CD4-positive, alpha-beta memory T cell (primary cell): ENCODE data around the gene COL13A1. TPM values are rescaled to one million over a fixed set of nuclear protein-coding genes. Genes with fewer than 3 reads are reported as not detected.

Experiments used
- CTCF ChIA-PET: fragments of 350-600 bp; sonication (Branson Sonifier 250); formaldehyde crosslinking; loops from one replicate; lab custom pipeline; 2021; ENCODE audit warnings: inconsistent platforms; ENCODE audit not compliant: partially characterized antibody; lab: Charles Lee
- POLR2A ChIA-PET: fragments of 350-600 bp; sonication (Branson Sonifier 250); formaldehyde crosslinking; loops from one replicate; lab custom pipeline; 2021; ENCODE audit not compliant: partially characterized antibody; lab: Charles Lee
- DNase-seq, 5 donors: peaks; one replicate each; pipeline versions ENCODE4 v3.0.0 to v3.0.0-alpha.2; 2020 to 2022; ENCODE audit warnings: mixed read lengths in 1 of 5
- H3K27ac ChIP-seq: one replicate; pipeline ENCODE4 v1.7.0; 2013; ENCODE audit warnings: low read depth, low read length
- H3K27me3 ChIP-seq: 2 replicates; pipeline ENCODE4 v1.7.0; 2013; ENCODE audit warnings: mild to moderate bottlenecking, low read length, moderate library complexity; ENCODE audit not compliant: insufficient read depth
- H3K36me3 ChIP-seq: 2 replicates; pipeline ENCODE4 v1.7.0; 2013; ENCODE audit warnings: mild to moderate bottlenecking, low read length, moderate library complexity; ENCODE audit not compliant: insufficient read depth
- H3K4me1 ChIP-seq: 2 replicates; pipeline ENCODE4 v1.7.0; 2013; ENCODE audit warnings: mild to moderate bottlenecking, low read length, moderate library complexity; ENCODE audit not compliant: insufficient read depth
- H3K4me3 ChIP-seq, 2 donors: one replicate each; pipeline ENCODE4 v1.7.0; 2013; ENCODE audit warnings: low read length in 2 of 2, mild to moderate bottlenecking in 1 of 2
- H3K9me3 ChIP-seq, 2 donors: one replicate each; pipeline ENCODE4 v1.7.0; 2013; ENCODE audit warnings: low read length in 2 of 2, control low read depth in 1 of 2; ENCODE audit not compliant: control insufficient read depth in 1 of 2
- H3K27ac Mint-ChIP-seq, 7 donors: one replicate each; pipeline ENCODE4 v1.8.0; 2020 to 2021; ENCODE audit warnings: mixed read lengths in 7 of 7, mild to moderate bottlenecking in 6 of 7, inconsistent platforms in 3 of 7, moderate library complexity in 3 of 7
- H3K27me3 Mint-ChIP-seq, 2 donors: one replicate each; pipeline ENCODE4 v1.8.0; 2020 to 2021; ENCODE audit warnings: mixed read lengths in 2 of 2
- H3K36me3 Mint-ChIP-seq, 2 donors: one replicate each; pipeline ENCODE4 v1.8.0; 2020 to 2021; ENCODE audit warnings: mixed read lengths in 2 of 2, inconsistent platforms in 1 of 2, mild to moderate bottlenecking in 1 of 2
- H3K4me1 Mint-ChIP-seq, 4 donors: one replicate each; pipeline ENCODE4 v1.8.0; 2020 to 2021; ENCODE audit warnings: mixed read lengths in 4 of 4, mild to moderate bottlenecking in 1 of 4
- H3K4me3 Mint-ChIP-seq, 8 donors: one replicate each; pipeline ENCODE4 v1.8.0; 2020 to 2021; ENCODE audit warnings: mixed read lengths in 8 of 8, mild to moderate bottlenecking in 7 of 8, moderate library complexity in 6 of 8, inconsistent platforms in 3 of 8
- H3K9me3 Mint-ChIP-seq, 8 donors: one replicate each; pipeline ENCODE4 v1.8.0; 2020 to 2021; ENCODE audit warnings: mixed read lengths in 8 of 8, mild to moderate bottlenecking in 5 of 8, inconsistent platforms in 3 of 8, moderate library complexity in 1 of 8
- intact Hi-C: fragments of 100-400 bp; cut with micrococcal nuclease; formaldehyde crosslinking; loops from one replicate; pipeline ENCODE4 v1.15.1; 2023
- polyA plus RNA-seq, 2 donors: library from polyadenylated mRNA; unstranded; fragments of 300-500 nt; fragmentation: Illumina TruSeq; gene quantifications; one replicate each; pipeline ENCODE4 v1.2.3, GENCODE V29; 2021
- total RNA-seq, 2 experiments: library from RNA; stranded (reverse); gene quantifications; one replicate each; pipeline ENCODE4 v1.2.3, GENCODE V29; 2021

The COL13A1 gene
- total and polyA plus RNA-seq, 4 experiments from 2014 or later: not detected

GRCh38 chr10:69801094-69801433, 642 bp upstream of the COL13A1 start:
- peaks cover 28 to 52% of the 10 kb centered on the region in 2 donors for H3K27me3 Mint-ChIP-seq
- peaks cover 2 to 16% (median 9%) of the 10 kb centered on the region in 4 donors for H3K4me1 Mint-ChIP-seq
- Histone ChIP-seq H3K4me1 (peaks cover 10% of the 10 kb centered on the region), H3K9me3 (no peaks in the 10 kb centered on the region), H3K27me3 (peaks cover 20% of the 10 kb centered on the region), H3K27ac (no peak overlapping the region), H3K36me3 (no peaks in the 10 kb centered on the region), H3K4me3 (no peak overlapping the region)
- no peaks in the 10 kb centered on the region for H3K36me3 Mint-ChIP-seq
- H3K9me3 Mint-ChIP-seq: peaks cover 0 to 5% (median 0%) of the 10 kb centered on the region in 8 donors
- peak overlapping the region in 1 of 7 donors; percentile 55 for H3K27ac Mint-ChIP-seq
- POLR2A ChIA-PET: no interaction called here
- CTCF ChIA-PET: interaction anchor here (1.0 kb wide), 1 partner anchor 11 kb away, joined by 3 read pairs; no protein-coding TSS in a partner anchor
- peak overlapping the region in 5 of 8 donors; percentile 59 to 74 (median 62) for H3K4me3 Mint-ChIP-seq
- peak in 1 of 5 donors; percentile 4 for DNase-seq
- intact Hi-C loops: loop anchor here (2.0 kb wide), 1 partner anchor 286 kb away; no protein-coding TSS in a partner anchor

DNA sequence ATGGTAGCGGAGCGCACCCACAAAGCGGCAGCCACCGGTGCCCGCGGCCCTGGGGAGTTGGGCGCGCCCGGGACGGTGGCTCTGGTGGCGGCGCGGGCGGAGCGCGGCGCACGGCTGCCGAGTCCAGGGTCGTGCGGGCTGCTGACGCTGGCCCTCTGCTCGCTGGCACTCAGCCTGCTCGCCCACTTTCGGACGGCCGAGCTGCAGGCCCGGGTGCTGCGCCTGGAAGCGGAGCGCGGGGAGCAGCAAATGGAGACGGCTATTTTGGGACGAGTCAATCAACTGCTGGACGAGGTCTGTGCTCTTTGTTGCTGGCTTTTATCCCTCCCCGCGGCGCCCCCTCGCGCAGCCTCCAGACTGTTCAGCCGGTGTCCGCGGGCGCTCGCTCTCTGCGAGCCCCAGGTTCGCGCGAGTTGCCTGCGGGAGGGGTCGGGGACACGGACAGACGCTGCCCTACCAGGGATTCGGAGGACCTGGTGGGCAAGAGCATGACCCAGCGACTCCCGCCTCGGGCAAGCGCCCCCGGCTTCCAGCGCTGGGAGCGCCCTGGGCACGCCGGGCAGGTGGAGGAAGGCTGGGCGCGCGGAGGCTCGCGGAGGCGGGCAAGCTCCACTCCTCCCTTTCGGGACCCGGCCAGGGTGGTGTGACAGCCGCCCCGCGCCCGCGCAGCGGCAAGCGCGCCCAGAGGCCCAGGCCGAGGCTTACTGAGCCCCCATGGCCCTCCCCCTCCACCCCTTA, 887 bp downstream of the COL13A1 start:
- no peaks in the 10 kb centered on the region for H3K9me3 Mint-ChIP-seq
- H3K4me3 ChIP-seq: no peak overlapping the region
- H3K4me3 Mint-ChIP-seq: no peak overlapping the region
- H3K27me3 Mint-ChIP-seq: peaks cover 28 to 44% of the 10 kb centered on the region in 2 donors
- H3K4me1 ChIP-seq: peaks cover 10% of the 10 kb centered on the region
- no peak overlapping the region for H3K27ac ChIP-seq
- no peaks in the 10 kb centered on the region for H3K36me3 ChIP-seq
- intact Hi-C loops: no loop called here
- peaks cover 20% of the 10 kb centered on the region for H3K27me3 ChIP-seq
- H3K4me1 Mint-ChIP-seq: peaks cover 2 to 16% (median 9%) of the 10 kb centered on the region in 4 donors
- H3K27ac Mint-ChIP-seq: no peak overlapping the region
- H3K9me3 ChIP-seq: no peaks in the 10 kb centered on the region
- DNase-seq: no peak
- CTCF ChIA-PET: no interaction called here
- POLR2A ChIA-PET: no interaction called here
- no peaks in the 10 kb centered on the region for H3K36me3 Mint-ChIP-seq

- DNase-seq: no peak
- H3K9me3 Mint-ChIP-seq: no peaks in the 10 kb centered on the region
- peaks cover 2 to 12% (median 8%) of the 10 kb centered on the region in 4 donors for H3K4me1 Mint-ChIP-seq
- H3K27ac ChIP-seq: no peak overlapping the region
- no peaks in the 10 kb centered on the region for H3K36me3 Mint-ChIP-seq
- H3K4me1 ChIP-seq: peaks cover 10% of the 10 kb centered on the region
- intact Hi-C loops: no loop called here
- no peaks in the 10 kb centered on the region for H3K9me3 ChIP-seq
- POLR2A ChIA-PET: no interaction called here
- H3K27me3 Mint-ChIP-seq: peaks cover 23 to 33% of the 10 kb centered on the region in 2 donors
- H3K27ac Mint-ChIP-seq: no peak overlapping the region
- peaks cover 20% of the 10 kb centered on the region for H3K27me3 ChIP-seq
- H3K4me3 ChIP-seq: no peak overlapping the region
- H3K36me3 ChIP-seq: no peaks in the 10 kb centered on the region
- CTCF ChIA-PET: no interaction called here
- peak overlapping the region in 1 of 8 donors; percentile 59 for H3K4me3 Mint-ChIP-seq
These were observed 2.1 kb downstream of the COL13A1 start for GRCh38 chr10:69803809-69804208.

DNA sequence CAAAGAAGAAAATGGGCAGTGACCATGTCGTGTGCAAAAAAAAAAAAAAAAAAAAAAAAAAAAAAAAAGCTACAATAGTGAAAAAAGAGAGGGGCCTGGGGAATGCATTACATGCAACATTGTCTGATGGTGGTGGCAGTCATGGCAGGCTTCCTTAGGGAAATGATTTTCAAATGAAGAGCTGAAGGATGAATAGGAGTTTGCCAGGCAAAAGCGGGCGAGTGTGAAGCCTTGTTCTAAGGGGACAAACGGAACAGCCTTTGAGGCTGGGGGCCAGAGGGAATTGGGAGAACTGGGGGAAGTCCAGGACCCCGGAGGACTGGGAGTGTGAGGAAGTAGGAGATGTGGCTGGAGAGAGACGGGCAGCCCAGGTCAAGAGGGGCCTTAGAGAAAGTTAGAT, 3.1 kb downstream of the COL13A1 start:
- Mint-ChIP-seq H3K9me3 (no peaks in the 10 kb centered on the region), H3K4me1 (peaks cover 2 to 12% (median 8%) of the 10 kb centered on the region in 4 donors), H3K27ac (no peak overlapping the region), H3K4me3 (peak overlapping the region in 1 of 8 donors; percentile 24), H3K27me3 (peaks cover 20 to 32% of the 10 kb centered on the region in 2 donors), H3K36me3 (no peaks in the 10 kb centered on the region)
- no peak for DNase-seq
- Histone ChIP-seq H3K27ac (no peak overlapping the region), H3K36me3 (no peaks in the 10 kb centered on the region), H3K4me1 (peaks cover 10% of the 10 kb centered on the region), H3K27me3 (peaks cover 20% of the 10 kb centered on the region), H3K9me3 (no peaks in the 10 kb centered on the region), H3K4me3 (no peak overlapping the region)
- CTCF ChIA-PET: no interaction called here
- POLR2A ChIA-PET: no interaction called here
- intact Hi-C loops: no loop called here

GRCh38 chr10:69807122-69807521, 5.4 kb downstream of the COL13A1 start:
- Histone ChIP-seq H3K27ac (no peak overlapping the region), H3K9me3 (no peaks in the 10 kb centered on the region), H3K4me3 (no peak overlapping the region), H3K4me1 (no peaks in the 10 kb centered on the region), H3K36me3 (no peaks in the 10 kb centered on the region), H3K27me3 (peaks cover 7% of the 10 kb centered on the region)
- CTCF ChIA-PET: no interaction called here
- H3K9me3 Mint-ChIP-seq: no peaks in the 10 kb centered on the region
- H3K4me1 Mint-ChIP-seq: peaks cover 0 to under 1% (median 0%) of the 10 kb centered on the region in 4 donors
- no peaks in the 10 kb centered on the region for H3K36me3 Mint-ChIP-seq
- H3K4me3 Mint-ChIP-seq: no peak overlapping the region
- no peak overlapping the region for H3K27ac Mint-ChIP-seq
- POLR2A ChIA-PET: no interaction called here
- H3K27me3 Mint-ChIP-seq: peaks cover 8 to 16% of the 10 kb centered on the region in 2 donors
- intact Hi-C loops: no loop called here
- DNase-seq: no peak

- peaks cover 8 to 15% of the 10 kb centered on the region in 2 donors for H3K27me3 Mint-ChIP-seq
- intact Hi-C loops: no loop called here
- CTCF ChIA-PET: no interaction called here
These were observed 6.0 kb downstream of the COL13A1 start for GRCh38 chr10:69807696-69808095.

GRCh38 chr10:69809318-69809717, 7.6 kb downstream of the COL13A1 start:
- Mint-ChIP-seq H3K36me3 (no peaks in the 10 kb centered on the region), H3K27me3 (peaks cover 3 to 6% of the 10 kb centered on the region in 2 donors), H3K4me3 (no peak overlapping the region), H3K4me1 (no peaks in the 10 kb centered on the region), H3K27ac (no peak overlapping the region), H3K9me3 (no peaks in the 10 kb centered on the region)
- H3K36me3 ChIP-seq: no peaks in the 10 kb centered on the region
- no peaks in the 10 kb centered on the region for H3K4me1 ChIP-seq
- no peak overlapping the region for H3K4me3 ChIP-seq
- H3K27ac ChIP-seq: no peak overlapping the region
- H3K27me3 ChIP-seq: no peaks in the 10 kb centered on the region
- ChIA-PET CTCF (no interaction called here), POLR2A (no interaction called here)
- intact Hi-C loops: no loop called here
- DNase-seq: no peak
- no peaks in the 10 kb centered on the region for H3K9me3 ChIP-seq

More at GRCh38 chr10:69807696-69808095, 6.0 kb downstream of the COL13A1 start:
- no peak overlapping the region for H3K4me3 ChIP-seq
- H3K27me3 ChIP-seq: peaks cover 5% of the 10 kb centered on the region
- Mint-ChIP-seq H3K9me3 (no peaks in the 10 kb centered on the region), H3K4me1 (no peaks in the 10 kb centered on the region), H3K4me3 (no peak overlapping the region), H3K36me3 (no peaks in the 10 kb centered on the region), H3K27ac (no peak overlapping the region)
- POLR2A ChIA-PET: no interaction called here
- H3K9me3 ChIP-seq: no peaks in the 10 kb centered on the region
- H3K27ac ChIP-seq: no peak overlapping the region
- DNase-seq: no peak
- H3K4me1 ChIP-seq: no peaks in the 10 kb centered on the region
- no peaks in the 10 kb centered on the region for H3K36me3 ChIP-seq
